Uterus (tissue), 4 donors: ENCODE results near the gene TPM1. TPM values are rescaled to one million over a fixed set of nuclear protein-coding genes. Genes with fewer than 3 reads are reported as not detected.

ENCODE experiments used
- DNase-seq, 2 donors: peaks; one replicate each; pipeline ENCODE4 v3.0.0-alpha.2; 2019 to 2020
- H3K27ac ChIP-seq, 2 donors: fragments of 200-600 bp; sonication (generic); 1 replicate in 1 of 2; 2 replicates in 1 of 2; pipeline ENCODE4 v1.5.1; 2016 to 2018
- H3K27me3 ChIP-seq, 2 donors: fragments of 200-600 bp; sonication (generic); one replicate each; pipeline ENCODE4 v1.5.1; 2018 to 2019; ENCODE audit warnings: control low read depth in 1 of 2
- H3K36me3 ChIP-seq, 2 donors: fragments of 200-600 bp; sonication (generic); one replicate each; pipeline ENCODE4 v1.5.1; 2019; ENCODE audit warnings: control low read depth in 1 of 2
- H3K4me1 ChIP-seq, 2 donors: fragments of 200-600 bp; sonication (generic); one replicate each; pipeline ENCODE4 v1.5.1; 2018 to 2019; ENCODE audit warnings: control low read depth in 1 of 2
- H3K4me3 ChIP-seq, 2 donors: fragments of 200-600 bp; sonication (generic); 1 replicate in 1 of 2; 2 replicates in 1 of 2; pipeline ENCODE4 v1.5.1; 2018 to 2019; ENCODE audit warnings: mild to moderate bottlenecking in 1 of 2
- H3K9me3 ChIP-seq, 2 donors: fragments of 200-600 bp; sonication (generic); one replicate each; pipeline ENCODE4 v1.5.1; 2019; ENCODE audit warnings: control low read depth in 1 of 2
- POLR2A ChIP-seq, 2 donors: fragments of 450-650 bp; IDR thresholded peaks; one replicate each; pipeline ENCODE4 v1.6.1; 2016; ENCODE audit warnings: antibody characterized with exemption in 2 of 2, mild to moderate bottlenecking in 1 of 2, moderate library complexity in 1 of 2
- intact Hi-C: fragments of 100-400 bp; cut with DNase I; formaldehyde crosslinking; loops from one replicate; pipeline ENCODE4 v1.15.1; 2023; ENCODE audit warnings: low total_unique reads
- total RNA-seq, 4 donors: library from RNA; depleted of rRNA in 3 of 4; stranded (reverse); fragments of >200 nt in 3 of 4; gene quantifications; one replicate each; pipeline versions ENCODE4 v1.1.0 to v1.2.4, GENCODE V29; 2014 to 2023
- TF ChIP-seq, protein P1 (sequence below), 4 experiments: fragments of 200-600 bp in 2 of 4; fragments of 450-650 bp in 2 of 4; sonication (generic) in 2 of 4; IDR thresholded peaks; one replicate each; pipeline ENCODE4 v1.5.1; 2016 to 2019; ENCODE audit warnings: antibody characterized with exemption in 4 of 4, mild to moderate bottlenecking in 2 of 4, moderate library complexity in 1 of 4
- donor health status: DM: yes; HTN: yes; CAD: no.

The TPM1 gene
- total RNA-seq, 4 donors from 2014 or later, result 622 to 1,998 (median 1,003) TPM

DNA sequence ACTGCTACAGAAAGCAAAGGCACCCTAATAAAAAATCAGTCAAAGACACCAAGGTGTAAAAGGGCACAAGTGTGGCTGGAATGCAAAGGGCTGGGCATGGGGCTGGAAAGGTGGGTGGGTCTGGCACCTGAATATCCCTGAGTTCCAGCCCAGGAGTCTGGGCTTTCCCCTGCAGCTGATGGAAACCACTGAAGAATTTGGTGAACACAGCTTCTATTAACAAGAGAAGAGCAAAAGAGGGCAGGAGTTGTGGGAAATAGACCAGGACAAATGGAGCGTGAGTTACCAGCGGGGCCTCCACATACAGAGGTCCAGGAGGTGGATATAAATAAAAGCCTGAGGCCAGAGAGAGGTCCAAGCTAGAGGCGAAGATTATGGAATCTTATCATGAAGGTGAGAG, 45.1 kb upstream of the TPM1 start:
- TF ChIP-seq, protein P1, sequence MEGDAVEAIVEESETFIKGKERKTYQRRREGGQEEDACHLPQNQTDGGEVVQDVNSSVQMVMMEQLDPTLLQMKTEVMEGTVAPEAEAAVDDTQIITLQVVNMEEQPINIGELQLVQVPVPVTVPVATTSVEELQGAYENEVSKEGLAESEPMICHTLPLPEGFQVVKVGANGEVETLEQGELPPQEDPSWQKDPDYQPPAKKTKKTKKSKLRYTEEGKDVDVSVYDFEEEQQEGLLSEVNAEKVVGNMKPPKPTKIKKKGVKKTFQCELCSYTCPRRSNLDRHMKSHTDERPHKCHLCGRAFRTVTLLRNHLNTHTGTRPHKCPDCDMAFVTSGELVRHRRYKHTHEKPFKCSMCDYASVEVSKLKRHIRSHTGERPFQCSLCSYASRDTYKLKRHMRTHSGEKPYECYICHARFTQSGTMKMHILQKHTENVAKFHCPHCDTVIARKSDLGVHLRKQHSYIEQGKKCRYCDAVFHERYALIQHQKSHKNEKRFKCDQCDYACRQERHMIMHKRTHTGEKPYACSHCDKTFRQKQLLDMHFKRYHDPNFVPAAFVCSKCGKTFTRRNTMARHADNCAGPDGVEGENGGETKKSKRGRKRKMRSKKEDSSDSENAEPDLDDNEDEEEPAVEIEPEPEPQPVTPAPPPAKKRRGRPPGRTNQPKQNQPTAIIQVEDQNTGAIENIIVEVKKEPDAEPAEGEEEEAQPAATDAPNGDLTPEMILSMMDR (IDR thresholded peaks at IDR 0.05), result no peak
- TF ChIP-seq POLR2A (IDR thresholded peaks at IDR 0.05), result no peak
- H3K4me3 ChIP-seq, result no peak overlapping the region
- intact Hi-C loops, result no loop called here

DNA sequence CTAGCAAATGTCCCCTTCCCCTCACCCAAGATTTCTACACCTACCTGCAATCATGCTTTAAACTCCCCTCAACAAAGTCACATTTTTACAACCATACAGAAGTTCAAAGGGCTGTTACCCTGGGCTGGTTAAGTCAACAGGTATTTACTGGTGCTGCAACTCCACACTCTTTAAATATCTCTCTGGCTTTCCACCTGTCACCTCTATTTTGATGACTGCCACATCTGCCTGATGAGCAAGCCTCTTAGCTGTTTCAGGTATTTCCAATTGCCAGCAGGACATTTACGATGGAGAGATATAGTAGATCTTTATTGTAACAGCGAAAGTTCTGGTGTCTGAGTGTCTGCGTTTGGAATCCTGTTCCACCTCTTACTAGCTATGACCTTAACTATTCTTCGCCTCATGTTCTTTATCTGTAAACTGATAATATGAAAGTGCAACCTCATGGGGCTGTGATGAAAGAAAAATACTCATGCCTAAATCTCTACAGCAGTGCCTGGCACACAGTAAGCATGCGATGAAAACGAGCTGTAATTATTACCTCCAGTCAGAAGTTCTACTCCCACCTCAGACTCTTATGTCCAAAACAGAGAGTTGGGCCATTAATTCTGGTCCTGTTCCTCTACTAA, 44.2 kb upstream of the TPM1 start:
- intact Hi-C loops, result no loop called here
- Histone ChIP-seq H3K36me3 (no peaks in the 10 kb centered on the region), H3K4me3 (no peak overlapping the region), H3K4me1 (no peaks in the 10 kb centered on the region), H3K27me3 (no peaks in the 10 kb centered on the region), H3K9me3 (no peaks in the 10 kb centered on the region), H3K27ac (no peak overlapping the region)
- DNase-seq, result no peak
- TF ChIP-seq, protein P1 (IDR thresholded peaks at IDR 0.05), result no peak
- no peak for TF ChIP-seq POLR2A (IDR thresholded peaks at IDR 0.05)

More for the DNA sequence above, 45.1 kb upstream of the TPM1 start:
- Histone ChIP-seq H3K36me3 (no peaks in the 10 kb centered on the region), H3K27ac (no peak overlapping the region), H3K9me3 (no peaks in the 10 kb centered on the region), H3K4me1 (no peaks in the 10 kb centered on the region), H3K27me3 (no peaks in the 10 kb centered on the region)
- DNase-seq, result no peak

DNA sequence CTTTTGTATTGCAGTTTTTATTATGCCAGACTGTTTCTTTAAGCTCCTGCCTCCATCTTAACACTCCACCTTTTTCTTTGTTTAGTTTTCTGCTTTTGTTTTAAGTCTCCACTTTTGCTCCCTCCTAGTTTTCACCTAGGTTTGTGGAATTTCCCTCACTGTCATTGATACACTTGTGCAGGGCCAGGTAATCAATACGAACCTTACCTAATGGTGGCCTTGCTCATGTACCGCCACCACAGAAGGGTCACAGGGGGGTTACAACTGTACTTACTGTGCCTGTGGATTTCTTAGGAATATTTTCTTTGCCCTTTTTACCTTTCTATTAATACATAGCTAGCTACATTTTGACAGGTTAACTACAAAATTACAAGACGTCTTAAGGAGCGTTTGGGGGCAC, 43.4 kb upstream of the TPM1 start:
- H3K4me3 ChIP-seq, result no peak overlapping the region
- H3K27me3 ChIP-seq, result no peaks in the 10 kb centered on the region
- H3K36me3 ChIP-seq, result no peaks in the 10 kb centered on the region
- no peak overlapping the region for H3K27ac ChIP-seq
- intact Hi-C loops, result no loop called here
- TF ChIP-seq, protein P1 (IDR thresholded peaks at IDR 0.05), result no peak
- no peak for TF ChIP-seq POLR2A (IDR thresholded peaks at IDR 0.05)
- no peaks in the 10 kb centered on the region for H3K4me1 ChIP-seq
- DNase-seq, result no peak
- H3K9me3 ChIP-seq, result no peaks in the 10 kb centered on the region

DNA sequence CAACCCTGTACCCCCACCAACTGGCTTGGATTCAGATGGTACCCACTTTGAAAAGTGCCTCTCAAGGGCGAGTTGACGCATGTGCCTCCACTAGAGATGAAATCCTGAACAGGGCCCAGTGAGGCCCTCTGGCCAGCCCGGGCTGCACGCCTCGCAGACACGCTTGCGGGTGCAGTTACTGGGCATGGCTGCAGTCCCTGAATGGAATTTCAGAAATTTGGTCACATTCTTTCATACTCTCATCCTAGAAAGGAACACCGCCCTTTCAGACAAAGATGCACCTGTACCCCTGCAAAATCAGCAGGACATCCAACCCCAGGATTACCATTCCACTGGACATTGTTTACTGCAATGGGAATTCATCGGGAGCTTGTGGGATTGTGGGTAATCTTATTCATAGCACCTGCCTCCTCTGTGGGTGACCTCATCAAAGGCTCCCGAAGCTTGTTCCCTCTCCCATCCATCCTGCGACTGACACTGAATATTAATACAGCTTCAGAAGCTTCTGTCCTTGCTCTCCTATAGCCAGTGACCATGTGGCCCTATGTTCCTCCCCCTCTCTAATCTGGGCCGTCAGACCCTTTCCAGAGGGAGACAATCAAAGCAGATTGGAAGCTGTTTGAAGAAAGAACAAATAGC, 42.5 kb upstream of the TPM1 start:
- H3K9me3 ChIP-seq, result no peaks in the 10 kb centered on the region
- TF ChIP-seq, protein P1 (IDR thresholded peaks at IDR 0.05), result no peak
- no peak for TF ChIP-seq POLR2A (IDR thresholded peaks at IDR 0.05)
- intact Hi-C loops, result no loop called here
- DNase-seq, result no peak
- no peak overlapping the region for H3K27ac ChIP-seq
- H3K36me3 ChIP-seq, result no peaks in the 10 kb centered on the region
- H3K27me3 ChIP-seq, result no peaks in the 10 kb centered on the region
- no peaks in the 10 kb centered on the region for H3K4me1 ChIP-seq
- H3K4me3 ChIP-seq, result no peak overlapping the region

DNA sequence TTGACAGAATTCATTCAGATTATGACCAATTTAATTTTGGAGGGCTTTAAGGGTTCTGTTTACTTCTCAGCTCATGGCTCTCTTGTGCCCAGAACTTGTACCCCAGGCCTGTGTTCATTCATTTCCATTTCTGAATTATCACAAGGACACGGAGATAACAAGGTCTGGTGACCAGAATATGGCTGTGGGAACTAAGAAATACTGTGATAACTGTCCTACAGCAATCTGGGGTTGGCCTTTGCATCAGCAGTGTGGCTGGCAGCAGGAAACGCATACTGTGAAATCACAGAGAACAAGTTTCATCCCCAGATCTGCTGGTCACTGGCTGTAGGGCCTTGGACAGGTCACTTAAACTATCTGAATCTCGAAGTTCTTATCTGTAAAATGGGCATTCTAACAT, 41.8 kb upstream of the TPM1 start:
- intact Hi-C loops, result no loop called here
- Histone ChIP-seq H3K27me3 (no peaks in the 10 kb centered on the region), H3K4me1 (no peaks in the 10 kb centered on the region), H3K9me3 (no peaks in the 10 kb centered on the region), H3K4me3 (no peak overlapping the region), H3K27ac (no peak overlapping the region), H3K36me3 (no peaks in the 10 kb centered on the region)
- DNase-seq, result no peak
- TF ChIP-seq POLR2A (IDR thresholded peaks at IDR 0.05), result no peak
- TF ChIP-seq, protein P1 (IDR thresholded peaks at IDR 0.05), result no peak
